Stomach (tissue), 4 donors: ENCODE data around the gene CNOT3.

ENCODE experiments used
- EP300 ChIP-seq: sonication (generic); formaldehyde crosslinking; IDR thresholded peaks from one replicate; pipeline ENCODE4 v1.6.1; 2017; ENCODE audit warnings: antibody characterized with exemption
- POLR2A ChIP-seq, 4 donors: fragments of 450-650 bp; IDR thresholded peaks; one replicate each; pipeline ENCODE4 v1.6.1; 2016; ENCODE audit warnings: antibody characterized with exemption in 4 of 4, control low read depth in 2 of 4, mild to moderate bottlenecking in 1 of 4, moderate library complexity in 1 of 4

GRCh38 chr19:54114340-54115108 lies 23.0 kb upstream of the CNOT3 start:
- no peak for TF ChIP-seq POLR2A (IDR thresholded peaks at IDR 0.05)
- TF ChIP-seq EP300, result no peak
